ENCODE data around the gene MXRA7. TPM values are rescaled to one million over a fixed set of nuclear protein-coding genes. Genes with fewer than 3 reads are reported as not detected.
A peak's percentile ranks its signal among the peaks of the same experiment; 100 is the strongest.
"Not testable (repeated sequence)": the region's sequence is repeated elsewhere in the genome, so short reads cannot be mapped to it uniquely, and the experiment has no call there.

Gene MXRA7
- total RNA-seq, 2 donors from 2014 or later, result 12.0 to 37.2 TPM

DNA sequence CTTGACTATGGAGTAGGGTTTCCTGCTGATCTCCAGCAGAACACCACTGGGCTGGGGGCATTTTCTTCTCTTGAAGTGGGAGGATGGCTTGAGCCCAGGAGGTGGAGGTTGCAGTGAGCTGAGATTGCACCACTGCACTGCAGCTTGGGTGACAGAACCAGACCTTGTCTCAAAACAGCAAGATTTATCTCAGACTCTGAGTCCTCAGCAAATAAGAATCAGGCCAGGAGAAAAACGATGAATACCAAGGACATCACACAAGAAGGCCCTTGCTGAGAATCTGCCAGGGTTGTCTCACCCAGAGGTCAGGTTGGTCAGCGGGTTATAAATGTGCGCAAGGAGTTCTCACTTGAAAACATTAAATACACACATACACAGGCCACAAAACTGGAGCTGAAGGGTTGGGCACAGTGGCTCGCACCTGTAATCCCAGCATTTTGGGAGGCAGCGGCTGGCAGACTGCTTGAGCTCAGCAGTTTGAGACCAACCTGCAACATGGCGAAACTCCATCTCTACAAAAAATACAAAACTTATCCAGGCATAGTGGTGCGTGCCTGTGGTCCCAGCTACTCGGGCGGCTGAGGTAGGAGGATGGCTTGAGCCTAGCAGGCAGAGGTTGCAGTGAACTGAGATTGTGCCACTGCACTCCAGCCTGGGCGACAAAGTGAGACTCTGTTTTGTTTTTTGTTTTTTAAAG, 7.7 kb downstream of the MXRA7 start:
- intact Hi-C loops (cut with DNase I, micrococcal nuclease), result no loop called here
- no peak for ATAC-seq
- no peak for DNase-seq

DNA sequence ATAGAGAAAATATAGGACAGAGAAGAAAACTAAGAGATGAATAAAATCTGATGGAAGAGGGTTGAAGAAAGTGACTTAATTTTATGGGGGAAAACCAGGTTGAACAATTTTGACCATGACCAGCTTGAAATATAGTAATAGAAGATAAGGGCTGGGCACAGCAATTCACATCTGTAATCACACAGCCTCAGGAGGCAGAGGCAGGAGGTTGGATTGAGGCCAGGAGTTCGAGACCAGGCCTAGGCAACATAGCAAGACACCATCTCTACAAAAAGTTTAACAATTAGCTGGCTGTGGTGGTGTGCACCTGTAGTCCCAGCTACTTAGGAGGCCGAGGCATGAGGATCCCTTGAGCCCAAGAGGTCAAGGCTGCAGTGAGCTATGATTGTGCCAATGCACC, 8.7 kb downstream of the MXRA7 start:
- intact Hi-C loops (cut with DNase I, micrococcal nuclease), result no loop called here
- ATAC-seq (no peak), DNase-seq (no peak)

DNA sequence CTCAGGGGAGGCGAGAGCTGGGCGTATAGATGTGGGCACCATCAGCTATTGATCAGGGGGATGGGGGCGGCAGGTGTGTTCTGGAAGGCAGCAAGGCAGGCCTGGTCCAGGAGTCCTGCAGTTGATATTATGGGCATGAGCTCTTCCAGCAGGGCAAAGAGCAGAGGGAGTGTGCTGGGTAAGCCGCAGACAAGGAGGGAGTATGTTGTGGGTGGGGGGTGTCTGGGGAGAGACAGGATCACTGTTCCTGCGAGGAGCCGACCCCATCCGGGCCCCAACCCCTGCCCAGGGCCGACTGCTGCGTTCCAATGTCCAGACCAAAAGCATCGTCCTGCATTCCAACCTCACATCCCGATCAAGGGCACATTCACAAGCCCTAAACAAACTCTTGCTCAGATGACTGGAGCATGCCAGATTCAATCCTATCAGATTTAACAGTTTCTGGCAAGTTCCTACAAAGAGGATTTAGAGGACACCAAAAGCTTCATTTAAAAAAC, 9.2 kb downstream of the MXRA7 start:
- DNase-seq (no peak), ATAC-seq (no peak)
- intact Hi-C loops (cut with DNase I, micrococcal nuclease), result no loop called here

DNA sequence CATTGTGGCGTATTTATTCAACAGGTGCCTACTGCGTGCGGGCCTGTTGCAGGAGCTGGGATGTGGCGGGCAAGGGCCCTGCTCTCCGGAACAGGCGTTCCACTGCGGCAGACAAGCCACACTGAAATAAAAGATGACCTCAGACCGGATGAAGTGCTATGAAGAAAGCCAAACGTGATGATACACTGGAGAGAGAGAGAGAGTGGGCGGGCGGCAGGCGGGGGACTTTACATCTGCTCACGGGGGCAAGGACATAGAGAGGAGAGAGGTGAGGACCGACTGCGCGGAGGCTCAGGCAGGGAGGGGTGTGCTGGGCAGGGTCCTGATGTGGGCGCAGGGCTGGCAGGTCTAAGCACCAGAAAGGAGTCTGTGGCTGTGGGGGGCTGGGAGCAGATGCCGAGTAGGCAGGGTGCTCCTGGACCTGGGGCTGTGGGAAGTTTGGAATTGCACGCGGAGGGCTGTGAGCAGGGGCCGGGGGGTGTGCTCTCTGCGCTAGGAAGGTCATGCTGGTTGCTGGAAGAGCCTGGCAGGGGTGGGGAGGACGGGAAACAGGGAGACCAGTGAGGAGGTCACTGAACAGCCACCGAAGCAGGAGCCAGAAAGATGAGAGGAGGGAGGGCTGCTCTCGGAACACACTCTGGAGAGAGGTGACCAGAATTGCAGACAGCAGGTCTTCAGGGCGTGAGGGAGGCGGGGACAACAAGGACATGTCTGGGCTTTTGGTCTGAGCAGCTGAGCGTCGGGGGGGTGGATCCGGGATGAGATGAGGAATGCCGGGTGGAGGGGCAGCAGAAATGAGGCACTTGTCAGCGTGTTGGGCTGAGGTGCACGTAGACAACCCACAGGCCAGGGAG, 9.9 kb downstream of the MXRA7 start:
- DNase-seq (peak in 1 of 2 donors; percentile 52), ATAC-seq (peak; percentile 28)
- intact Hi-C loops (cut with DNase I, micrococcal nuclease), result no loop called here

DNA sequence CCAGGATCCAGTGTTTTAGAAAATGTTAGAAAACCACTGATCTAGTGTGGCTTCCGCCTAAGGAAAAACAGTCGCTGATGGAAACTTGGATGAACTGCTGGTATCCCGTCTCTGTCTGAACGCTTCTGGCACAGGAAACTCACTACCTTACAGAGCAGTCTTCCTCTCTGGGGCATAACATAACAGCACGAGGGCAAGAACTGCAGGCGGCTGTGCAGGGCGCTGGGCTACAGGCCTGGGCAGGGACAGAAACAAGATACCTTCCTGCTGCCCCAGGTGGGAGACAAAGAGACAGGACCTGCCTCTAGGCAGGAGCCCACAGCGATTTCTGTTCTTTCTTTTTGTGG, 10.5 kb downstream of the MXRA7 start:
- intact Hi-C loops (cut with DNase I, micrococcal nuclease), result no loop called here
- DNase-seq, result no peak
- peak; percentile 14 for ATAC-seq

DNA sequence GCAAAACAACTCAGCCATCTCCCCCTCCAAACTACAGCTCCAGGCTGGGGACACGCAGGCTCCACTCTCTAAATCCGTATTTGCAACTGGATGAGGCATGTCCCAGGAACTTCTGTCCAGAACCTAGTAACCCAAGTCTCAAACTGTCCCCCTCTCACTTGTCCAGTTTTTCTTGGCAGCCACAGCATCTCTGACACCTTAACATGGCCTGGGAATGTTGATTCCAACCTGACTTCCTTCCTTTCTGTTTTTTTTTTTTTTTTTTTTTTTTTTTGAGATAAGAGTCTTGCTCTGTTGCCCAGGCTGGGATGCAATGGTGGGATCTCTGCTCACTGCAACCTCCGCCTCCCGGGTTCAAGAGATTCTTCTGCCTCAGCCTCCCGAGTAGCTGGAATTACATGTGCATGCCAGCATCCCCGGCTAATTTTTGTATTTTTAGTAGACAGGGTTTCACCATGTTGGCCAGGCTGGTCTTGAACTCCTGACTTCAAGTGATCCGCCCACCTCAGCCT, 12.2 kb downstream of the MXRA7 start:
- intact Hi-C loops (cut with DNase I, micrococcal nuclease); DNase-seq; ATAC-seq: not testable (repeated sequence)

DNA sequence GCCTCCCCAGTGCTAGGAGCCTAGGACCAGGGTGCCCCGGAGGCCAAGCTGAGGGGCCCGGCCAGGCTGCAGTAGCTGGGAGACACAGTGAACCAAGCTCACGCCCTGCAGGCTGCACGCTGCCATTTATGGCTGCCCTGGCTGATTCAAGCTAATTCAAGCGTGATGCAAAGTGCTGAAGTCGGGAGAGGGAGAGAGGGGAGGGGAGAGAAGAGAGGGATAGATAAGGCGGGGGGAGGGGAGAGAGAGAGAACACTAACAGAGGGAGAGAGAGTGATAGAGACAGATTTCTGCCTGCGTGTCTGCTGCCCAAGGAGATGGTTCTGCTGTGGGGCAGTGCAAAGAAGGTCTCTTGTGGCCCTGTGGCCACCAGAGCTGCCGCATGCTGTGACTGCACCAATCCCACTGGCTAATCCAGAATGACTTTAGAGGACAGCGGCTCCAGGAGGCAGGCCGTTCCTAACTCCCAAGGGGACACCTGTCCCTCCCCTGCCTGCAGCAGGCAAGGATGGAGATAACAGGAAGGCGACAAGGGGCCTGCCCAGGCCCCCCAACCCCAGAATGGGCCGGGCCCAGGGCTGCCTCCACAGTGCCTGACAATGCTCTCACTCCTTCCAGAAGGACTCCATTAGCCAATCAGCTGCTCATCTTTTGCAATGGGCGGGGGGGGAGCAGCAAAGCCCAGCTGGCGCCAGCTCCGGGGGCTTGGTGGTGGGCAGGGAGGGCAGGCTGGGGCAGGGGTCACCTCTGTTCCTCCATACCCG, 12.9 kb downstream of the MXRA7 start:
- intact Hi-C loops (cut with DNase I, micrococcal nuclease), result no loop called here
- DNase-seq (no peak), ATAC-seq (no peak)

DNA sequence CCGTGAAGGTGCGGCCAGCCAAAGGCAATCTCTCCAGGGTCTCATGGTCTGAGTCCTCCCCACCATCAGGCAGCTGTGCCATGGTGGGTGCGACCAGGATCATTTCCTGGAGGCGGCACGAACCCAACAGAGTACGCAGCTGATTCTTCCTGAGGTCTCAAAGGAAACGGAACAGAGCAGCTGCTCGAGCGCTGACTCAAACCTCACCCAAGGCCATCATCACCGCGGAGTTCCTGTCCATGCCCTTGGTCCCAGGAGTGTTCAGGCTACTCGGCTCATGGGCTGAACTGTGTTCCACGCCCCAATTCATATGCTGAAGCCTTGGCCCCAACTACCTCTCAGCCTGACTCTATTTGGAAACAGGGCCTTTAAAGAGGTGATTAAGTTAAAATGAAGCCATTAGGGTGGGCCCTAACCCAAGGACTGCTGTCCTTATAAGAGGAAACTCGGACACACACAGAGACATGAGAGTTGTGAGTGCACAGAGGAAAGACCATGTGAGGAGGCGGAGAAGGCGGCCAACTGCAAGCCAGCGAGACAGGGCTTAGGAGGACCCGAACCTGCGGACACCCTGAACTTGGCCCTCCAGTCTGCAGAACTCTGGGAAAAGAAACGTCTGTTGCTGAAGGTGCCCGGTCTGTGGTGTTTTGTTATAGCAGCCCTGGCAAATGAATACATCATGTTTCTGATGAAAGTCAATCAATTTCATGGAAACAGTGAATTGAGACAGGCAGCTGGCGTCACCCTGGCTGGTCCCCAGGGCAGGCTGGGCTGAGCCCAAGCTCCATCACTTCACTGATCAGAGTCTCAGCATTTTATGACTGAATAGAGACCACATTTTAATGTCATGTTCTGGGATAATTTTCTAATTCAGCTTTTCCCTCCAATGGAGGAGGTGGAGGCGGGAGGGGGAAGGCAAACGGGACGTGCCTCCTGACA, 13.7 kb downstream of the MXRA7 start:
- DNase-seq, result no peak
- intact Hi-C loops (cut with DNase I, micrococcal nuclease), result no loop called here
- no peak for ATAC-seq

DNA sequence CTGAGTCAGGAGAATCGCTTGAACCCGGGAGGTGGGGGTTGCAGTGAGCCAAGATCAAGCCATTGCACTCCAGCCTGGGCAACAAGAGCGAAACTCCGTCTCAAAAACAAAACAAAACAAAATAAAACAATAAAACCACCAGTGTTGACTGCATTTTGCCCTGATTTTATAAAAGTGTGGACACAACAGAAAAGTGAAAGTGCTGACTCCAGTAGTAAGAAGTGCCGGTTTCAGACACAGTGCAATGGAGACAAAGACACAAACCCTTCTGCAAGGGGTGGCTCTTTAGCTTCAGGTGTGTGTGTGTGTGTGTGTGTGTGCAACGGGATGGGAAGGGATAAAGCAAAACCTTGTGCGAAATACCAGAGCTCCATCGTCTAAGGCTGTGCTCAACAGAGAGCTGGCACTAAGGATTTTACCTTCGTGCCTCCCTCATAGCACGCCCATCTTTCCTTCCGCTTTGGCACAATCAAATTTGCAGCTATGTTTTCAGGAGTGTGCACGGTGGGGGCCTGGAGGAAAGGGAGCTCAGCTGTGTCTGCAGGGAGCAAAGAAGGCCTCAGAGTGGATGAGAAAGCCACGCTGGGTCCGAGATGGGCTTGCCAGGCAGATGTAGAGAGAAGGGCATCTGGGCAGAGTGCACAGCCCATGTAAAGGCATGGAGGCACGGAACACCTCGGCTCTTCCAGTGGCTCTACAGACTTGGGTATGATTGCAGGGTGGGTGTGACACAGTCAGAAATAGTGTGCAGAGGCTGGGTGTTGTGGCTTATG, 15.5 kb downstream of the MXRA7 start:
- intact Hi-C loops (cut with DNase I, micrococcal nuclease), result no loop called here
- ATAC-seq (peak; percentile 34), DNase-seq (no peak)

DNA sequence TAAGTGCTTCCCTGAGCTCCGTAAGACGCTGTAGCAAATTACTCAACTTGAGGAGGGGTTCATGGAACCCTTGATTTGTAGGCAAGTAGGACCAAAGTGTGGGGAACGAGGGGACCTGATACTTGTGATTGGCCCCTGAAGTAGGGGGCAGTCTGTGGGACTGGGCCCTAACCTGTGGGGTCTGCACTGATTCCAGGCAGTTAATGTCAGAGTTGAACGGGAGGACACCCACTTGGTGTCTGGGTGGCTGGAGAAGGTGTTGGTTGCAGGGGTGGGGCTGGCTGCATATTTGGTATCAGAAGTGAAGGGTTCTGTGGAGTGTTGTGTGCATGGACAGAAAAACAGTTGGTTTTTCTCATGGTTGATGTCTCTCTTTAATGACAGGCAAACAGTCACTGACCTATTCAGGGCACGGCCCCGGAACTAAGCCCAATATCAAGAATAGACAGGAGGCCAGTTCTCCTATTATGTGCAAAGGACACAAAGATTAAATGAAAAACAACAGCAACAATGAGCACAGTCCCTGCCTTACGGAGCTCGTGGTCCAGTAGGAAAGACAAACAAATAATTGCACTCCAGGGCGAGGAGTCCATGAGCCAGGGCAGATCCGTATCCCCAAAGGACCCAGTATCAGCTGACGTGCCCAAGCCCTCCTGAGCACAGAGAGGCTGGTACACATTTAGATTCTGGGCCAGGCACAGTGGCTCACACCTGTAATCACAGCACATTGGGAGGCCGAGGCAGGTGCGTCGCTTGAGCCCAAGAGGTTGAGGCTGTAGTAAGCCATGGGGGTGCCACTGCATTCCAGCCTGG, 19.2 kb downstream of the MXRA7 start:
- ATAC-seq (no peak), DNase-seq (no peak)
- intact Hi-C loops (cut with DNase I, micrococcal nuclease), result no loop called here

DNA sequence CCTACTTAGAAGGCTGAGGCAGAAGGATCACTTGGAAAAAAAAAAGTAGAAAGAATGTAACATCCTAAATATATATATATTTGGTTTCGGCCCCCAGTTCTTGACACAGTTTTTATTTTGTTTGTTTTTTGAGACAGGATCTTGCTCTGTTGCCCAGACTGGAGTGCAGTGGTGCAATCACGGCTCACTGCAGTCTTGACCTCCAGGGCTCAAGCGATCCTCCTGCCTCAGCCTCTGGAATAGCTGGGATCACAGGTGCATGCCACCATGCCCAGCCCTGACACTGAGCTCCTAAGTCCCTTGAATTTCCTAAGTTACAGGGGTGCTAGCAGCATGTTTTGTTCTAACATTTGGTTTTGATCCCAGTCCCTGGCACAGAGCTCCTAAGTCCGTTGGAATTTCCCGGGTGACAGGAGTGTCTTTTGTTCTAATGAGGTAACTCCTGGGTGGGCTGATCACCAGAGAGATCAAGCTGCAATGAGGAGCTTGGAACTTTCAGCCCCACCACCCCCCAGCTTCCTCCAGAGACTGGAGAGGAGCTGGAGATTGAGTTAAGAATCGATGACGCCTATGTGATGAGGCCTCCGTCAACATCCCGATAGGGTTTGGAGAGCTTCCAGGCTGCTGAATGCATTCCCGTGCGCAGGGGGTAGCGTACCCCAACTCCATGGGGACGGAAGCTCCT, 20.0 kb downstream of the MXRA7 start:
- no peak for DNase-seq
- intact Hi-C loops (cut with DNase I, micrococcal nuclease), result no loop called here
- ATAC-seq, result no peak

DNA sequence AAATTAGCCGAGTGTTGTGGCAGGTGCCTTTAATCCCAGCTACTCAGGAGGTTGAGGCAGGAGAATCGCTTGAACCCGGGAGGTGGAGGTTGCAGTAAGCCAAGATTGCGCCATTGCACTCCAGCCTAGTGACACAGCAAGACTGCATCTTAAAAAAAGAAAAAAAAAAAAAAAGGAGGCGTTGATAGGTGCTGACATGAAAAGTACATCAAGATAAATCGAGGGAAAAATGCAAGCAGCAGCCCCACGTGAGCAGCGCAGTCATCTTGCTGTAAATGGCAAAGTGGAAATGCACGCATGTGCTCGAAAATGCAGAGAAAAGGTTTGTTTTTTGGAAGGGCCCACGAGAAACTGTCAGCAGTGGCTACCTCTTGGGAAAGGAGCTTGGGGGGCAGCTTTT, 20.9 kb downstream of the MXRA7 start:
- DNase-seq, result no peak
- intact Hi-C loops (cut with DNase I, micrococcal nuclease), result no loop called here
- ATAC-seq, result no peak

DNA sequence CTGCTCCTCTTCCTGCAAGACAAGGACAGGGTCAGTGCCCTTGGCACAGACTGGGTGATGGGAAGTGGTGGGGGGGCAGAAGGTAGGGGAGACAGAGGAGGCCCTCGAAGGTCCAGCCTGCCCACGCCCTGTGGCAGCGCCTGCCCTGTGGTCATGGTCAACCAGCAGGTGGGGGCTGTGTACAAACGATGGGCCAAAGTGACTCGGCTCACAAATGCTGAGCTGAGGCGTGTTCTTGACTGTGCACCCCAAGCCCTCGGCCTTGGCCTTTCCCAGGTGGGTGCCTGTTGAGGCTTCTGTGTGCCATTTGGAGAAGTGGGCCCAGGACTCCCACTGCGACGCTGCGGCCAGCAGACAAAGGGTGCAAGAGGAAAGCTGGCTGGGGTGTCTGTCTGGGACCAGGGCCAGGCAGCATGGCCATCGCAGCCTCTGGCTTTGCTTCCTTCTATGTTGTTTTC, 22.6 kb downstream of the MXRA7 start:
- DNase-seq, result no peak
- intact Hi-C loops (cut with DNase I, micrococcal nuclease), result no loop called here
- ATAC-seq, result no peak

DNA sequence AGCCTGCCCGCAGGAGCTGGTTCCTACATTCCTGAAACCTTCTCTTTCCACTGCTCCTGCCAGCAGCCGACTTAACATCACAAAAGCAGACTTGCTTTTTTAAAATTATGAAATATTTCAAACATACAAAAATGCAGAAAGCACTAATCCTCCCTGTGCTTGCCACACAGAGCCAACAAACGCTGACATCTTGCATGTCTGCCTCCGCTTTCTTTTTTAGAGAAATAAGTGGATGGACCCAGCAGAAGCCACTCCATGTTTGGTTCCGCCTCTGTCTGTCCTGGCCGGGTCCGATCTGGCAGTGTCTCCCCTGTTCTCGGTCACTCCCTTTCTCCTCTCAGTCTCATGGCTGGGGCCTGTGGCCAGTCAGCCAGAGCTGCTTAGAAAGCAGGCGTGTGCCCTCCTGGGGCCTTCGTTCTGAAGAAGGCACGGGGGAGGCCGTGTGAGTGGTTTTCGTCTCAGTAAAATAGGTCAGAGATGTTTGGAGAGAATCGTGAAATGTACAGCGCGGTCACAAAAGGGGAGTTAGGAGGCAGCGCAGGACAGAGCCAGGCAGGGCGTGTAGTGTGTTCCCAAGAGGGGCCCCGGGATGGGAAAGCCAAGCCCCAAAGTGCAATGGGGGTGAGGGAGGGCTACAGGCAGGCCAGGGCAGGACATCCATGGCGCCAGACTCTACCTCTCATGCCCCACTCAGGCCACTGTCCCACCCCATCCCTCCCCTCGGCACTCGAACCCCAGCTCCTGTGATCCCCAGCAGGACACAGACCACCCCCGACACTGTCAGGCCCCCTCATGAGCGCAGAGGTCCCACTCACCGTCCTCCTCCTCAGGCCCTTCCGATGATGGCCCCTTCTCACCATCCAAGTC, 23.2 kb downstream of the MXRA7 start:
- intact Hi-C loops (cut with DNase I, micrococcal nuclease), result no loop called here
- DNase-seq (peak in 1 of 2 donors; percentile 58), ATAC-seq (peak; percentile 26)

DNA sequence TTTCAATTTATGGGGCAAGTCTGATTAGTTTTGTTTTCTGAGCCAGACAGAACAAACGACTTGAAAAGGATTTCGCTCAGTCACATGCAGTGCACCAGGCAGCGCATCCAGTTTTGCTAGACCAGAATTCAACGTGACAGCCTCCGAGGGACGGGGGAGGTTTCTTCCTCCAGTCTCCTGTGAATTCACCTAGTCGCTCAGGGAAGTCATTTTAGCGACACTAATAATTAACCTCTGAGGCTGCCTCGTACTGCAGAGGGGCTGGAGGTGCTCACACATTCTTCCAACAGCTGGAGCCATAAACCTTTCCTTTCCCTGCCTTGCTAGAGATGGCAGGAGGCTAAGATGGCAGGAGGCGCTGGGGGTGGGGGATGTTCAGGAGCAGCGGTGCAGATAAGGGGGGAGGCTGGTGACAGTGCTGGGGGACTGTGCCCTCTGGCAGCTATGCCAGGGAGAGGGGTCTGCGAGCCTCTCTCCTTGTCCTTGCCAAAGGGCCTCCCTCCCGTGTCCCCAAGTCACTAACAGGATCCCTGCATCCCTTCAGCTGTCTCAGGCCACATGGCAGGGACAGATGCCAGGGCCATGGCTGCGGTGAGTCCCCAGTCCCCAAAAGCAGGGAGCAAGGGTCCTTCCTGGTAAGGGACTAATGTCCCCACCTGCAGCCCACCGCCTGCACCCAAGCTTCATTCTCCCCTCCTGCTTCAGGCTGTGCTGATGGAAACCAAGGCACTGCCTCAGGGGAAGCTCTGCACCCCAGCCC, 24.0 kb downstream of the MXRA7 start:
- intact Hi-C loops (cut with DNase I, micrococcal nuclease), result no loop called here
- no peak for DNase-seq
- no peak for ATAC-seq

All from left colon (tissue), 2 donors.